HepG2 (cell line): Measurements from ENCODE around the gene PTGDS. TPM values are rescaled to one million over a fixed set of nuclear protein-coding genes. Genes with fewer than 3 reads are reported as not detected.

Experiments
- BCL3 ChIP-seq: sonication (generic); formaldehyde crosslinking; IDR thresholded peaks from 2 replicates; pipeline ENCODE4 v1.5.1; 2020; ENCODE audit warnings: mild to moderate bottlenecking, missing genetic modification reagents, moderate library complexity
- DZIP1 ChIP-seq: sonication (generic); formaldehyde crosslinking; IDR thresholded peaks from 2 replicates; pipeline ENCODE4 v1.5.0; 2020; ENCODE audit warnings: mild to moderate bottlenecking, missing genetic modification reagents
- GTF2F1 ChIP-seq: fragments of 150-350 bp; IDR thresholded peaks from 2 replicates; pipeline ENCODE4 v1.6.1; 2014; ENCODE audit warnings: low read length
- HOXA3 ChIP-seq: sonication (generic); formaldehyde crosslinking; IDR thresholded peaks from 2 replicates; pipeline ENCODE4 v1.5.0; 2020; ENCODE audit warnings: missing genetic modification reagents
- ISX ChIP-seq: sonication (generic); formaldehyde crosslinking; conservative IDR thresholded peaks from 2 replicates; pipeline ENCODE4 v1.5.0; 2020; ENCODE audit warnings: missing genetic modification reagents
- KDM1A ChIP-seq: IDR thresholded peaks from 2 replicates; pipeline ENCODE4 v1.6.1; 2016; ENCODE audit warnings: missing compliant biosample characterization
- NONO ChIP-seq, 2 experiments: fragments of 450-650 bp in 1 of 2; sonication (generic) in 1 of 2; formaldehyde crosslinking in 1 of 2; IDR thresholded peaks in 1 of 2; conservative IDR thresholded peaks in 1 of 2; 2 replicates each; pipeline versions ENCODE4 v1.6.1 to v1.8.0; 2017 to 2022; ENCODE audit warnings: mild to moderate bottlenecking in 1 of 2, missing genetic modification reagents in 1 of 2, moderate library complexity in 1 of 2
- POGZ ChIP-seq: sonication (generic); formaldehyde crosslinking; IDR thresholded peaks from 2 replicates; pipeline ENCODE4 v1.4.0; 2020; ENCODE audit warnings: mild to moderate bottlenecking, missing genetic modification reagents
- POLR2AphosphoS2 ChIP-seq: IDR thresholded peaks from 2 replicates; pipeline ENCODE4 v1.6.1; 2011; ENCODE audit warnings: low read depth, low read length, improper control_type of control experiment
- RXRA ChIP-seq: sonication (generic); formaldehyde crosslinking; IDR thresholded peaks from 2 replicates; pipeline ENCODE4 v1.5.1; 2020; ENCODE audit warnings: missing genetic modification reagents
- SP140L ChIP-seq: sonication (generic); formaldehyde crosslinking; IDR thresholded peaks from 2 replicates; pipeline ENCODE4 v1.4.0; 2020; ENCODE audit warnings: missing genetic modification reagents, borderline replicate concordance
- TFE3 ChIP-seq: IDR thresholded peaks from 2 replicates; pipeline ENCODE4 v1.6.1; 2016
- TOE1 ChIP-seq: sonication (generic); formaldehyde crosslinking; IDR thresholded peaks from 2 replicates; pipeline ENCODE4 v1.4.0; 2020; ENCODE audit warnings: mild to moderate bottlenecking, missing genetic modification reagents
- ZNF30 ChIP-seq: sonication (generic); formaldehyde crosslinking; IDR thresholded peaks from 2 replicates; pipeline ENCODE4 v1.5.0; 2020; ENCODE audit warnings: mild to moderate bottlenecking, missing genetic modification reagents
- ZNF44 ChIP-seq: sonication (generic); formaldehyde crosslinking; IDR thresholded peaks from 2 replicates; pipeline ENCODE4 v1.5.1; 2020; ENCODE audit warnings: mild to moderate bottlenecking, missing genetic modification reagents
- ZNF451 ChIP-seq: sonication (generic); formaldehyde crosslinking; IDR thresholded peaks from 2 replicates; pipeline ENCODE4 v1.5.0; 2020; ENCODE audit warnings: mild to moderate bottlenecking, missing genetic modification reagents
- ZNF652 ChIP-seq: IDR thresholded peaks from 2 replicates; pipeline ENCODE4 v1.6.1; 2016; ENCODE audit warnings: low read depth, borderline replicate concordance
- ZNF790 ChIP-seq: sonication (generic); formaldehyde crosslinking; IDR thresholded peaks from 2 replicates; pipeline ENCODE4 v1.8.0; 2022; ENCODE audit warnings: missing genetic modification reagents, mild to moderate bottlenecking, borderline replicate concordance
- ZNF891 ChIP-seq: sonication (generic); formaldehyde crosslinking; IDR thresholded peaks from 2 replicates; pipeline ENCODE4 v1.5.0; 2020; ENCODE audit warnings: mild to moderate bottlenecking, missing genetic modification reagents
- polyA plus RNA-seq, 8 experiments: library from polyadenylated mRNA; depleted of rRNA in 3 of 8; stranded (reverse) in 7 of 8; unstranded in 1 of 8; fragments of >200 nt; fragmentation: Illumina TruSeq in 4 of 8; extraction: Trizol in 4 of 8; gene quantifications; 2 replicates each; pipeline versions ENCODE4 v1.2.1 to v1.2.3, GENCODE V29; 2011 to 2016; ENCODE audit warnings: low read depth in 4 of 8, missing spikeins in 1 of 8, mixed read lengths in 1 of 8; ENCODE audit not compliant: insufficient read depth in 1 of 8
- total RNA-seq, 5 experiments: library from RNA; depleted of rRNA; stranded (reverse); fragments of >200 nt; fragmentation: Illumina TruSeq; extraction: Trizol; gene quantifications; 2 replicates each; pipeline ENCODE4 v1.2.3, GENCODE V29; 2016; ENCODE audit warnings: low read depth in 1 of 5
- TF ChIP-seq, protein P1 (sequence below): IDR thresholded peaks from 2 replicates; pipeline ENCODE4 v1.6.1; 2016; ENCODE audit warnings: low read depth, control low read depth
- TF ChIP-seq, protein P2 (sequence below): sonication (generic); formaldehyde crosslinking; conservative IDR thresholded peaks from 2 replicates; pipeline ENCODE4 v1.4.0; 2020; ENCODE audit warnings: missing genetic modification reagents

PTGDS gene
- total and polyA plus RNA-seq, 2 of the 13 experiments (the other 11 are each of a cell fraction or from before 2014, with no cell fraction given), result 0.33 to 0.50 TPM

- TF ChIP-seq KDM1A (CRISPR knock-in tag) (no peak), ZNF891 (0 out of 2 replicates have a peak, but pooled peaks have one; percentile 65), GTF2F1 (no peak), HOXA3 (CRISPR knock-in tag) (no peak; the same call in 1 of the 2 replicates), RXRA (0 out of 2 replicates have a peak, but pooled peaks have one; percentile 28), ZNF451 (CRISPR knock-in tag) (no peak; the same call in 1 of the 2 replicates), POGZ (CRISPR knock-in tag) (no peak), TFE3 (CRISPR knock-in tag) (no peak), SP140L (CRISPR knock-in tag) (no peak), ZNF30 (CRISPR knock-in tag) (0 out of 2 replicates have a peak, but pooled peaks have one; percentile 29), ZNF790 (CRISPR knock-in tag) (0 out of 2 replicates have a peak, but pooled peaks have one; percentile 25), TOE1 (0 out of 2 replicates have a peak, but pooled peaks have one; percentile 18), DZIP1 (0 out of 2 replicates have a peak, but pooled peaks have one; percentile 20), NONO (IDR thresholded peaks at IDR 0.05) (no peak), NONO (CRISPR knock-in tag; conservative IDR thresholded peaks at IDR 0.05) (0 out of 2 replicates have a peak, but pooled peaks have one; percentile 23), POLR2AphosphoS2 (no peak), BCL3 (0 out of 2 replicates have a peak, but pooled peaks have one; percentile 17), ZNF44 (0 out of 2 replicates have a peak, but pooled peaks have one; percentile 23), ISX (0 out of 2 replicates have a peak, but pooled peaks have one; percentile 61), ZNF652 (CRISPR knock-in tag) (no peak)
- TF ChIP-seq, protein P1, sequence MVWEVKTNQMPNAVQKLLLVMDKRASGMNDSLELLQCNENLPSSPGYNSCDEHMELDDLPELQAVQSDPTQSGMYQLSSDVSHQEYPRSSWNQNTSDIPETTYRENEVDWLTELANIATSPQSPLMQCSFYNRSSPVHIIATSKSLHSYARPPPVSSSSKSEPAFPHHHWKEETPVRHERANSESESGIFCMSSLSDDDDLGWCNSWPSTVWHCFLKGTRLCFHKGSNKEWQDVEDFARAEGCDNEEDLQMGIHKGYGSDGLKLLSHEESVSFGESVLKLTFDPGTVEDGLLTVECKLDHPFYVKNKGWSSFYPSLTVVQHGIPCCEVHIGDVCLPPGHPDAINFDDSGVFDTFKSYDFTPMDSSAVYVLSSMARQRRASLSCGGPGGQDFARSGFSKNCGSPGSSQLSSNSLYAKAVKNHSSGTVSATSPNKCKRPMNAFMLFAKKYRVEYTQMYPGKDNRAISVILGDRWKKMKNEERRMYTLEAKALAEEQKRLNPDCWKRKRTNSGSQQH (CRISPR knock-in tag), result no peak
- TF ChIP-seq, protein P2, sequence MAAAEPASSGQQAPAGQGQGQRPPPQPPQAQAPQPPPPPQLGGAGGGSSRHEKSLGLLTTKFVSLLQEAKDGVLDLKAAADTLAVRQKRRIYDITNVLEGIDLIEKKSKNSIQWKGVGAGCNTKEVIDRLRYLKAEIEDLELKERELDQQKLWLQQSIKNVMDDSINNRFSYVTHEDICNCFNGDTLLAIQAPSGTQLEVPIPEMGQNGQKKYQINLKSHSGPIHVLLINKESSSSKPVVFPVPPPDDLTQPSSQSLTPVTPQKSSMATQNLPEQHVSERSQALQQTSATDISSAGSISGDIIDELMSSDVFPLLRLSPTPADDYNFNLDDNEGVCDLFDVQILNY (CRISPR knock-in tag), result no peak
Observed at GRCh38 chr9:136943291-136944211, 33.8 kb upstream of the PTGDS start (continued).
